Stimulated activated CD4-positive, alpha-beta T cell treated with anti-CD3 and anti-CD28 coated beads, TNF-alpha, amount 100 ng/mL, for 48 hours (primary cell): ENCODE results near the gene STX3.
A peak's percentile ranks its signal among the peaks of the same experiment; 100 is the strongest.
"Not testable (repeated sequence)": the region's sequence is repeated elsewhere in the genome, so short reads cannot be mapped to it uniquely, and the experiment has no call there.

Experiments used
- DNase-seq, 3 donors: peaks; one replicate each; pipeline ENCODE4 v3.0.0-alpha.2; 2020; ENCODE audit warnings: low read depth in 3 of 3

Gene STX3

GRCh38 chr11:59791639-59792038 lies 36.5 kb downstream of the STX3 start:
- no peak for DNase-seq

GRCh38 chr11:59792507-59792906 lies 37.3 kb downstream of the STX3 start:
- DNase-seq, result no peak

GRCh38 chr11:59794417-59794816 lies 39.2 kb downstream of the STX3 start:
- DNase-seq, result no peak

- DNase-seq, result no peak
Measured at GRCh38 chr11:59800390-59801025, 45.3 kb downstream of the STX3 start.

- no peak for DNase-seq
Measured at GRCh38 chr11:59801160-59801706, 46.1 kb downstream of the STX3 start.

- DNase-seq, result no peak
Measured at GRCh38 chr11:59801981-59802638, 46.9 kb downstream of the STX3 start.

GRCh38 chr11:59802639-59803176 lies 47.5 kb downstream of the STX3 start:
- DNase-seq, result no peak

- no peak for DNase-seq
Measured at GRCh38 chr11:59804061-59804460, 48.9 kb downstream of the STX3 start.

- no peak for DNase-seq
Measured at GRCh38 chr11:59807047-59807610, 52.0 kb downstream of the STX3 start.

GRCh38 chr11:59810189-59810910 lies 55.2 kb downstream of the STX3 start, which contains the start of gene MRPL16:
Gene MRPL16, minus strand, starts transcription at chr11:59810778. Its CDS starts 120 bp downstream, at chr11:59810658.
- DNase-seq, result peak; percentile 80 to 85 (median 84)

- no peak for DNase-seq
Measured at GRCh38 chr11:59810911-59811259, 55.7 kb downstream of the STX3 start.

- no peak for DNase-seq
Measured at GRCh38 chr11:59812220-59812619, 57.0 kb downstream of the STX3 start.

- DNase-seq, result no peak
Measured at GRCh38 chr11:59813364-59813763, 58.2 kb downstream of the STX3 start.

GRCh38 chr11:59814021-59814420 lies 58.8 kb downstream of the STX3 start:
- DNase-seq, result no peak

GRCh38 chr11:59815754-59816153 lies 60.6 kb downstream of the STX3 start:
- DNase-seq, result no peak

- not testable (repeated sequence) for DNase-seq
Measured at GRCh38 chr11:59816434-59816833, 61.3 kb downstream of the STX3 start.

- DNase-seq, result no peak
Measured at GRCh38 chr11:59818572-59818971, 63.4 kb downstream of the STX3 start.

- no peak for DNase-seq
Measured at GRCh38 chr11:59822989-59823566, 67.9 kb downstream of the STX3 start.

- DNase-seq, result no peak
Measured at GRCh38 chr11:59829358-59829757, 74.2 kb downstream of the STX3 start.

GRCh38 chr11:59833602-59834001 lies 78.4 kb downstream of the STX3 start:
- DNase-seq, result no peak

GRCh38 chr11:59839615-59840014 lies 84.4 kb downstream of the STX3 start:
- DNase-seq, result no peak

GRCh38 chr11:59841514-59841913 lies 86.3 kb downstream of the STX3 start:
- no peak for DNase-seq
